ENCODE data around the gene MEIKIN.

The MEIKIN gene

DNA sequence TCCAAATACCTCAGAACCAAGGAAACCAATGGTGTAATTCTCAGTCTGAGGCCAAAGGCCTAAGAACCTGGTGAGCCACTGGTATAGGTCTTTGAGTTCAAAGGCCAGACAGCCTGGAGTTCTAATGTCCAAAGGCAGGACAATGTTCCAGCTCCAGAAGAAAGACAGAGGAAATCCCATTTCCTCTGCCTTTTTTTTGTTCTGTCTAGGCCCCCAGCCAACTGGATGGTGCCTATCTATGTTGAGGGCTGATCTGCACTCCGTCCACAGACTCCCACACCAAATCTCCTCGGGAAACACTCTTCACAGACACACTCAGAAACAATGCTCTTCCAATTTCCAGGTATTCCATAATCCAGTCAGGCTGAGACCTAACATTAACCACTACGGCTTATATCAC lies 178.8 kb downstream of the MEIKIN start:
- no peak for DNase-seq

DNA sequence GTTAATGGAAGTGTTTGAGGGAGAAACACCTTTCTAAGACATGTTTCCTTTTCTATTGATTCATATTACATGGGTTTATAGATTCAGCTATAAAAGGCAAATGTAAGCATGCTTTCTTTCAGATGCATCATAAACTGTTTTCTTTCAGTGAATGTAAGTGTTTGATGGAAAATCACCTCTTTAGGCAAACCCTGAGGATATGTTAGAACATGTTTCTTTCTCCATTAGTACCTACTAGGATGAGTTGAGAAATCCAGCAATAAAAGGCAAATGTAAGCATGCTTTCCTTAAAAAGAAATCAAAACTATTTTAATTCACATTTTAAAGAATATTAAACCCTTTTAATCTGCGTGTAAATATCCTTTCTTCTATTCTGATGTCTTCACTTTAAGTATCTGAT lies 180.2 kb downstream of the MEIKIN start:
- no peak for DNase-seq

DNA sequence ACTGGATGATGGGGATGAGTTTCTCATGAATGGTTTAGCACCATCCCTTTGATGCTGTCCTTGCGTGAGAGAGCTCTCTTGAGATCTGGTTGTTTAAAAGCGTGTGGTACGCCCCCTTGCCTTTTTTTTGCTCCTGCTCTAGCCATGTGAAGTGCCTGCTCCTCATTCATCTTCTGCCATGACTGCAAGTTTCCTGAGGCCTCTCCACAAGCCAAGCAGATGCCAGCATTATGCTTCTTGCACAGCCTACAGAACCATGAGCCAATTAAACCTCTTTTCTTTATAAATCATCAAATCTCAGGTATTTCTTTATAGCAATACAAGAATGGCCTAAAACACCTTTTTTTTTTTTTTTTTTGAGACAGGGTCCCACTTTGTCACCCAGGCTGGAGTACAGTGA lies 181.5 kb downstream of the MEIKIN start:
- DNase-seq, result no peak

DNA sequence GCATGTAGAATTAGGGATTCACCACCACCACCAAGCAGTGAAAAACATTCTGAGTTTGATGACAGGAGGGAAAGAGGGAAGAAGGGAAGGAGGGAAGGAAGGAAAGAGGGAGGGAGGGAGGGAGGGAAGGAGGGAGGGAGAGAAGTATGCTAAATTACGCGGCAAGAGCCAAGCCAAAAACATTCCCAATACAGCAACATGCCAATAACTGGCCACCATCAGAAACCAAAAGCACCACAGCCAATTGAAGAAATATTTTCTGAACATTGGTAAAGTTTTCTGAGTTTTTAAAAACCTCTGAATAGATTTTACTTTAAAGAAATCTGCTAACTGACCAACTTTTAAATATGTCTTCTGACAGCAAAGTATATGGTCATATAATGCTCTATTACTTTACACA lies 184.7 kb downstream of the MEIKIN start:
- no peak for DNase-seq

DNA sequence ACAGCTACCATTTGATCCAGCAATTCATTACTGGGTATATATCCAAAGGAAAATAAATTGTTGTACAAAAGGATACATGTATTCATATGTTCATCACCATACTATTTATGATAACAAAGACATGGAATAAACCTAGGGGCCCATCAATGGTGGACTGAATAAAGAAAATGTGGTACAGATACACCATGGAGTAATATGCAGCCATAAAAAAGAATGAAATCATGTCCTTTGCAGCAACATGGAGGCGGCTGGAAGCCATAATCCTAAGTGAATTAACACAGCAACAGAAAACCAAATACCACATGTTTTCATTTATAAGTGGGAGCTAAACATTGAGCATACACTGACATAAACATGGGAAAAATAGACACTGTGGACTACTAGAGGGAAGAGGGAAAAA lies 185.8 kb downstream of the MEIKIN start:
- no peak for DNase-seq

DNA sequence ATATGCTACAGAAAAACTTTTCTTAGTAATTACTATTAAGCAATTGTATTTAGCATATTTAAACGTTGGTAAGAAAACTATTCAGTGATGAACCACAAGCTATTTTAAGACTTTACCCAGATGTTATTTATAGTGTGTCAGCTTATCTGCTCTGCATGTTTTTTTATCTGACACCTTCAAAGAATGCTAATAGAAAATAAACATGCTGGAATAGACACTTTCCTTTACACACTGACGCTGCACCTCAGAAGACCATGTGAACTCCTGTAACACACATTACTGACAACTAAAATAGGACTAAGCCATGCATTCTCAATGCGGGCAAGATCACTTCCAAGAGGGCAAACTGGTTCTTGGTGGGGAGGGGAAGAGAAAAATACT lies 187.0 kb downstream of the MEIKIN start:
- peak; percentile 44 for DNase-seq

DNA sequence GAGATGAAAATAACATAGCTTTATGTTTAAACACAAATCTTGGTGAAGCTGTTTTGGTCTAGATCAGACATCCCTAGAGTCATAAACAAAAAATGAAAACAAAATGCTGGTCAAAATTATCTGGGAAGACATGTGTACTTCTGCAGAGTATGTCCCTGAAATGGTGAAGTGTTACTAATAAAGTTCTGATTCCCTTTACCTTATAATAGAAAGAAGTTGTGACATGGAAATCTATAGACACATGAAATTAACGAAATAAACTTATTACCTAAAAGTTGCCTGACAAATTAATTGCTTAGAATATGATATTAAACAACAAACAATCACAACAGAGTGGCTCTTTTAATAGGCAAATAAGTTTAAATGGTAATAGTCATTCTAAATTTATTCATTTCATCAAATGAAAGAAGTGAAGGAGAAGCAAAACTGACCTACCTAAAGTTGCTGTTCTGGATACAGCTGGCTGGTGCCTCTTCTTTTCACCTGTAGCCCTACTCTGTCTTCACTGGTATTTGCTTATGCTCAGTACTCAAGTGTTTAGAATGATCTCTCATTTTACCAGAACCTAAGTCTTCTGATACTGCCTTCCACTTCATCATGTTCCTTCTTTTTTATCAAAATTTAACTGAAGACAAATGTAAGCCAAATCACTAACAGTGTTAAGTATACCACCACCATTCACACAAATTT lies 187.5 kb downstream of the MEIKIN start:
- DNase-seq, result no peak
